MM.1S (cell line): ENCODE data around the gene ACADVL.

Experiments used
- DNase-seq: peaks from one replicate; pipeline ENCODE4 v3.0.0-alpha.2; 2015
- H2AFZ ChIP-seq: fragments of 300-600 bp; sonication (generic); 2 replicates; pipeline ENCODE4 v1.6.0; 2016; ENCODE audit warnings: antibody characterized with exemption, low read length
- H3F3A ChIP-seq: fragments of 300-600 bp; sonication (generic); 2 replicates; pipeline ENCODE4 v1.6.1; 2016; ENCODE audit warnings: mild to moderate bottlenecking, antibody characterized with exemption, low read length, moderate library complexity, mixed read lengths; ENCODE audit not compliant: insufficient read depth
- H3K27ac ChIP-seq: fragments of 300-600 bp; sonication (generic); 2 replicates; pipeline ENCODE4 v1.5.1; 2016; ENCODE audit warnings: mild to moderate bottlenecking, low read length
- H3K27me3 ChIP-seq: fragments of 300-600 bp; sonication (generic); replicated peaks from 2 replicates; pipeline ENCODE4 v1.6.0; 2016; ENCODE audit warnings: low read length; ENCODE audit not compliant: insufficient read depth
- H3K36me3 ChIP-seq: fragments of 300-600 bp; sonication (generic); replicated peaks from 2 replicates; pipeline ENCODE4 v1.6.1; 2016; ENCODE audit warnings: mild to moderate bottlenecking, low read length, mixed read lengths; ENCODE audit not compliant: insufficient read depth
- H3K4me1 ChIP-seq: fragments of 300-600 bp; sonication (generic); 2 replicates; pipeline ENCODE4 v1.6.1; 2016; ENCODE audit warnings: low read length, mixed read lengths
- H3K4me2 ChIP-seq: fragments of 300-600 bp; sonication (generic); 2 replicates; pipeline ENCODE4 v1.6.0; 2016; ENCODE audit warnings: low read depth, low read length
- H3K4me3 ChIP-seq: fragments of 300-600 bp; sonication (generic); 2 replicates; pipeline ENCODE4 v1.5.1; 2016; ENCODE audit warnings: low read length, mixed read lengths
- H3K79me2 ChIP-seq: fragments of 300-600 bp; sonication (generic); 2 replicates; pipeline ENCODE4 v1.6.1; 2016; ENCODE audit warnings: mixed run types, low read length, mixed read lengths
- H3K9ac ChIP-seq: fragments of 300-600 bp; sonication (generic); 2 replicates; pipeline ENCODE4 v1.6.1; 2016; ENCODE audit warnings: low read length, mixed read lengths
- H3K9me2 ChIP-seq: fragments of 300-600 bp; sonication (generic); replicated peaks from 2 replicates; pipeline ENCODE4 v1.6.1; 2016; ENCODE audit warnings: mild to moderate bottlenecking, low read length, mixed read lengths; ENCODE audit not compliant: insufficient read depth
- H3K9me3 ChIP-seq: fragments of 300-600 bp; sonication (generic); replicated peaks from 2 replicates; pipeline ENCODE4 v1.6.1; 2016; ENCODE audit warnings: mild to moderate bottlenecking, low read length, mixed read lengths; ENCODE audit not compliant: insufficient read depth
- H4K20me1 ChIP-seq: fragments of 300-600 bp; sonication (generic); 2 replicates; pipeline ENCODE4 v1.6.1; 2016; ENCODE audit warnings: mild to moderate bottlenecking, low read length, moderate library complexity, mixed read lengths; ENCODE audit not compliant: insufficient read depth
- CTCF ChIP-seq: fragments of 300-600 bp; sonication (generic); IDR thresholded peaks from 2 replicates; pipeline ENCODE4 v1.5.1; 2016; ENCODE audit warnings: antibody characterized with exemption, low read length, mixed read lengths
- EZH2 ChIP-seq: fragments of 300-600 bp; sonication (generic); optimal IDR thresholded peaks from 2 replicates; pipeline ENCODE3; 2017; ENCODE audit warnings: low read depth, mild to moderate bottlenecking, antibody characterized with exemption, low read length, mixed read lengths
- EZH2phosphoT487 ChIP-seq: fragments of 300-600 bp; sonication (generic); IDR thresholded peaks from 2 replicates; pipeline ENCODE4 v1.6.1; 2018; ENCODE audit warnings: antibody characterized with exemption, low read length

The ACADVL gene

DNA sequence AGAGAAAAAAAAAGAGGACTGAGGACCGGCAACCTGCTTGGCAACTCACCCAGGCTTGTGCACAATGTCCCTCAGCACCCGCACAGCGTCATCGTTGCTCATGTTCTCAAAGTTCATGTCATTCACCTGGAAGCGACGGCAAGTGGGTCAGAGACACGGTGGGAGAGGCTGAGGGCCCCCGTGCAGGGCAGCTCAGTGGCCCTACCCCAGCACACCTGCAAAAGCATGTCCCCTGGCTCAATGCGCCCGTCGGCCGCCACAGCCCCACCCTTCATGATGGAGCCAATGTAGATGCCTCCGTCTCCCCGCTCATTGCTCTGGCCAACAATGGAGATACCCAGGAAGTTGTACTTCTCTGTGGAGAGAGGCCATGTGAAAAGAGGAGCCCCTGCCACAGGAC, 9.2 kb downstream of the ACADVL start:
- H3K27ac ChIP-seq = no peak overlapping the region
- no peak overlapping the region for H3K9ac ChIP-seq
- no peaks in the 10 kb centered on the region for H4K20me1 ChIP-seq
- no peak overlapping the region for H2AFZ ChIP-seq
- peaks cover 42% of the 10 kb centered on the region for H3K79me2 ChIP-seq
- H3K4me2 ChIP-seq = no peak overlapping the region
- no peaks in the 10 kb centered on the region for H3K9me3 ChIP-seq
- no peak overlapping the region for H3K4me3 ChIP-seq
- no peaks in the 10 kb centered on the region for H3K27me3 ChIP-seq
- TF ChIP-seq CTCF = no peak
- DNase-seq = no peak
- H3F3A ChIP-seq = no peaks in the 10 kb centered on the region
- peaks cover 4% of the 10 kb centered on the region; the same call in 1 of the 2 replicates for H3K4me1 ChIP-seq
- no peaks in the 10 kb centered on the region for H3K9me2 ChIP-seq
- H3K36me3 ChIP-seq = 0 out of 2 replicates have a peak, but pooled peaks cover 1% of the 10 kb centered on the region

GRCh38 chr17:7229504-7229903, 9.8 kb downstream of the ACADVL start:
- TF ChIP-seq EZH2 (no peak), CTCF (no peak), EZH2phosphoT487 (no peak)
- Histone ChIP-seq H4K20me1 (no peaks in the 10 kb centered on the region), H3K4me3 (no peak overlapping the region), H3K9me2 (no peaks in the 10 kb centered on the region), H3K27ac (no peak overlapping the region), H3K9ac (no peak overlapping the region), H2AFZ (no peak overlapping the region), H3K4me1 (peaks cover 4% of the 10 kb centered on the region; the same call in 1 of the 2 replicates), H3F3A (0 out of 2 replicates have a peak, but pooled peaks cover under 1% of the 10 kb centered on the region), H3K9me3 (no peaks in the 10 kb centered on the region), H3K27me3 (no peaks in the 10 kb centered on the region), H3K79me2 (peaks cover 45% of the 10 kb centered on the region), H3K36me3 (no peaks in the 10 kb centered on the region), H3K4me2 (no peak overlapping the region)
- no peak for DNase-seq

DNA sequence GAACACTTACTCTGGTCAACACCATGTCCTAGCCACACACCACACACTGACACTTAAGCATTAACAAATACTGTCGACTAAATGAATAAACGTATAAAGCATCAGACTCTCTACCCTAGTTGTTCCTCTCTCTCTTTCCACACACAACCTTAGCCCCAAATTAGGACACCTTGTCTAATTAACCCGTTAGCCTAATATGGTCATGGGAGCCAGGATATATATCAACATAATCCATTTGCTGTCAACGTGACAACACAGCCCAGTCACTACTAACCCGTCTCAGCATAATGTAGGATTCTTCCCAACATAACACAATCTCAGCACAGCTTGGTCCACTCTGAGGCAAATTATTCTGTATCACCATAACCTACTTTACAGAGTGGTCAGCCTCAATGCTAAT, 12.4 kb downstream of the ACADVL start:
- Histone ChIP-seq H3K27ac (no peak overlapping the region), H4K20me1 (no peaks in the 10 kb centered on the region), H3K9me3 (no peaks in the 10 kb centered on the region), H3K36me3 (no peaks in the 10 kb centered on the region; the same call in 1 of the 2 replicates), H3K4me2 (no peak overlapping the region), H3K79me2 (peaks cover 71% of the 10 kb centered on the region), H3K27me3 (no peaks in the 10 kb centered on the region), H3K4me3 (no peak overlapping the region), H3K9ac (no peak overlapping the region), H3K9me2 (no peaks in the 10 kb centered on the region), H3F3A (peaks cover 17% of the 10 kb centered on the region), H2AFZ (no peak overlapping the region), H3K4me1 (peaks cover 15% of the 10 kb centered on the region)
- DNase-seq = no peak
- TF ChIP-seq EZH2 = no peak
- no peak for TF ChIP-seq EZH2phosphoT487
- no peak for TF ChIP-seq CTCF
